IMR-90 (cell line): ENCODE results near the gene CNDP1. TPM values are rescaled to one million over a fixed set of nuclear protein-coding genes. Genes with fewer than 3 reads are reported as not detected.

Experiments used
- ATAC-seq: fragments of 200-7000 bp; cut with Tn5 transposase; 2 replicates; pipeline ENCODE4 v1.9.1; 2020; ENCODE audit warnings: low read depth, mild to moderate bottlenecking, moderate library complexity
- BruUV-seq: library from RNA; stranded (reverse); fragments of 400-500 nt; replicated peaks from 2 replicates; lab custom pipeline; 2021; lab: Mats Ljungman, UMichigan
- CTCF ChIA-PET: fragments of 300-600 bp; formaldehyde crosslinking; extraction: SDS; loops from one replicate; lab custom pipeline; 2021; ENCODE audit warnings: antibody characterized with exemption; lab: Yijun Ruan, JAX
- POLR2A ChIA-PET: fragments of 300-600 bp; sonication (Branson Sonifier 250); formaldehyde crosslinking; loops from one replicate; lab custom pipeline; 2022; ENCODE audit warnings: antibody characterized with exemption; ENCODE audit not compliant: unreplicated experiment; lab: Charles Lee
- DNase-seq: peaks from one replicate; pipeline ENCODE4 v3.0.0; 2013
- H2AFZ ChIP-seq: replicated peaks from 2 replicates; pipeline ENCODE3; 2013; ENCODE audit warnings: low read length, mild to moderate bottlenecking; ENCODE audit not compliant: poor library complexity
- H2AK5ac ChIP-seq: 2 replicates; pipeline ENCODE4 v1.6.1; 2013; ENCODE audit warnings: low read depth, low read length, inconsistent platforms
- H2AK9ac ChIP-seq: replicated peaks from 2 replicates; pipeline ENCODE3; 2013; ENCODE audit warnings: mild to moderate bottlenecking, low read depth, low read length, moderate library complexity; ENCODE audit not compliant: poor library complexity
- H2BK120ac ChIP-seq: 2 replicates; pipeline ENCODE4 v1.6.1; 2013; ENCODE audit warnings: low read depth, low read length, inconsistent platforms
- H2BK15ac ChIP-seq: 3 replicates; pipeline ENCODE4 v1.6.1; 2013; ENCODE audit warnings: low read depth, low read length, inconsistent platforms
- H2BK20ac ChIP-seq: 2 replicates; pipeline ENCODE4 v1.6.1; 2013; ENCODE audit warnings: low read depth, mild to moderate bottlenecking, inconsistent platforms, low read length, moderate library complexity
- H2BK5ac ChIP-seq: 2 replicates; pipeline ENCODE4 v1.6.1; 2013; ENCODE audit warnings: mild to moderate bottlenecking, low read depth, low read length, inconsistent platforms; ENCODE audit not compliant: poor library complexity, severe bottlenecking
- H3K14ac ChIP-seq: replicated peaks from 2 replicates; pipeline ENCODE4 v1.6.1; 2013; ENCODE audit warnings: low read depth, low read length, inconsistent platforms
- H3K18ac ChIP-seq: 2 replicates; pipeline ENCODE4 v1.6.1; 2013; ENCODE audit warnings: low read depth, low read length, control low read depth
- H3K23ac ChIP-seq: 2 replicates; pipeline ENCODE4 v1.6.1; 2013; ENCODE audit warnings: low read depth, low read length, inconsistent platforms
- H3K27ac ChIP-seq: 2 replicates; pipeline ENCODE4 v1.5.1; 2013; ENCODE audit warnings: mild to moderate bottlenecking, control low read depth, low read length; ENCODE audit not compliant: insufficient read depth
- H3K27me3 ChIP-seq: 2 replicates; pipeline ENCODE4 v1.6.1; 2013; ENCODE audit warnings: low read length; ENCODE audit not compliant: control insufficient read depth, insufficient read depth
- H3K36me3 ChIP-seq: 2 replicates; pipeline ENCODE4 v1.6.1; 2013; ENCODE audit warnings: low read length, mixed read lengths; ENCODE audit not compliant: control insufficient read depth, insufficient read depth
- H3K4ac ChIP-seq: 2 replicates; pipeline ENCODE4 v1.6.1; 2013; ENCODE audit warnings: low read depth, low read length, inconsistent platforms
- H3K4me1 ChIP-seq: 2 replicates; pipeline ENCODE4 v1.6.1; 2013; ENCODE audit warnings: low read length, mixed read lengths; ENCODE audit not compliant: control insufficient read depth, insufficient read depth
- H3K4me2 ChIP-seq: 2 replicates; pipeline ENCODE4 v1.6.1; 2013; ENCODE audit warnings: low read depth, mild to moderate bottlenecking, control low read depth, low read length, moderate library complexity
- H3K4me3 ChIP-seq: 2 replicates; pipeline ENCODE4 v1.5.1; 2013; ENCODE audit warnings: low read depth, mild to moderate bottlenecking, control low read depth, low read length, moderate library complexity; ENCODE audit not compliant: insufficient read depth
- H3K56ac ChIP-seq: 2 replicates; pipeline ENCODE4 v1.6.1; 2013; ENCODE audit warnings: low read length, inconsistent platforms; ENCODE audit not compliant: insufficient read depth; ENCODE audit errors: extremely low read depth
- H3K79me1 ChIP-seq, 2 experiments: 2 replicates each; pipeline ENCODE4 v1.6.1; 2013; ENCODE audit warnings: low read length in 2 of 2, inconsistent platforms in 1 of 2, low read depth in 1 of 2
- H3K9ac ChIP-seq: 2 replicates; pipeline ENCODE4 v1.6.1; 2013; ENCODE audit warnings: low read depth, low read length, control low read depth
- H3K9me1 ChIP-seq: 2 replicates; pipeline ENCODE4 v1.6.1; 2013; ENCODE audit warnings: low read length, inconsistent platforms; ENCODE audit not compliant: insufficient read depth
- H3K9me3 ChIP-seq: 2 replicates; pipeline ENCODE4 v1.6.1; 2013; ENCODE audit warnings: low read length; ENCODE audit not compliant: control insufficient read depth, insufficient read depth
- H4K20me1 ChIP-seq: 2 replicates; pipeline ENCODE4 v1.6.1; 2013; ENCODE audit warnings: low read length, inconsistent platforms; ENCODE audit not compliant: insufficient read depth
- H4K5ac ChIP-seq: 2 replicates; pipeline ENCODE4 v1.6.1; 2013; ENCODE audit warnings: mild to moderate bottlenecking, low read depth, low read length, control low read depth
- H4K8ac ChIP-seq, 2 experiments: 2 replicates each; pipeline ENCODE4 v1.6.1; 2013; ENCODE audit warnings: low read depth in 2 of 2, low read length in 2 of 2, control low read depth in 1 of 2, inconsistent platforms in 1 of 2
- H4K91ac ChIP-seq: 2 replicates; pipeline ENCODE4 v1.6.1; 2013; ENCODE audit warnings: low read depth, low read length, inconsistent platforms; ENCODE audit not compliant: insufficient read depth
- CHD1 ChIP-seq: IDR thresholded peaks from 2 replicates; pipeline ENCODE4 v1.6.1; 2012; ENCODE audit warnings: low read depth, low read length, improper control_type of control experiment
- FOS ChIP-seq: fragments of 150-350 bp; IDR thresholded peaks from 2 replicates; pipeline ENCODE4 v1.6.1; 2016; ENCODE audit warnings: low read depth, low read length
- MAFK ChIP-seq: IDR thresholded peaks from 2 replicates; pipeline ENCODE4 v1.6.1; 2012; ENCODE audit warnings: low read depth, low read length, improper control_type of control experiment
- MXI1 ChIP-seq: IDR thresholded peaks from 2 replicates; pipeline ENCODE4 v1.6.1; 2012; ENCODE audit warnings: low read depth, mild to moderate bottlenecking, low read length, moderate library complexity, borderline replicate concordance
- NFE2L2 ChIP-seq: fragments of 150-350 bp; IDR thresholded peaks from 2 replicates; pipeline ENCODE4 v1.6.1; 2016; ENCODE audit warnings: low read depth, mild to moderate bottlenecking, low read length
- POLR2A ChIP-seq: IDR thresholded peaks from 2 replicates; pipeline ENCODE4 v1.6.1; 2012; ENCODE audit warnings: mild to moderate bottlenecking, low read depth, low read length
- RAD21 ChIP-seq: IDR thresholded peaks from 2 replicates; pipeline ENCODE4 v1.6.1; 2012; ENCODE audit warnings: low read length, improper control_type of control experiment
- RCOR1 ChIP-seq: IDR thresholded peaks from 2 replicates; pipeline ENCODE4 v1.6.1; 2012; ENCODE audit warnings: mild to moderate bottlenecking, low read length, improper control_type of control experiment; ENCODE audit not compliant: insufficient replicate concordance
- SMC3 ChIP-seq: fragments of 150-350 bp; IDR thresholded peaks from 2 replicates; pipeline ENCODE4 v1.6.1; 2016; ENCODE audit warnings: low read depth, mild to moderate bottlenecking, antibody characterized with exemption, low read length, moderate library complexity
- dilution Hi-C: fragments of 300-500 bp; cut with HindIII; formaldehyde crosslinking; loops from one replicate; pipeline ENCODE4 v1.14.3; 2018; ENCODE audit warnings: low sequenced_read_pairs; ENCODE audit not compliant: unreplicated experiment
- in situ Hi-C: fragments of 300-500 bp; cut with MboI; formaldehyde crosslinking; loops from 3 replicates; pipeline ENCODE4 v1.14.3; 2019; ENCODE audit warnings: low sequenced_read_pairs, inconsistent platforms, mixed read lengths
- intact Hi-C: fragments of 100-400 bp; cut with micrococcal nuclease; formaldehyde crosslinking; loops from 2 replicates; pipeline ENCODE4 v1.10.0; 2022
- polyA plus RNA-seq, 3 experiments: library from polyadenylated mRNA; depleted of rRNA; stranded (reverse); fragments of >200 nt; gene quantifications; 2 replicates each; pipeline ENCODE4 v1.2.3, GENCODE V29; 2012; ENCODE audit warnings: low replicate concordance in 1 of 3
- total RNA-seq: library from RNA; depleted of rRNA; stranded (reverse); fragments of >200 nt; gene quantifications from 2 replicates; pipeline ENCODE4 v1.2.3, GENCODE V29; 2012
- TF ChIP-seq, protein P1 (sequence below): fragments of 150-350 bp; IDR thresholded peaks from 2 replicates; pipeline ENCODE4 v1.6.1; 2017; ENCODE audit warnings: mild to moderate bottlenecking, antibody characterized with exemption, low read length, low read depth
- TF ChIP-seq, protein P2 (sequence below): conservative IDR thresholded peaks from 2 replicates; pipeline ENCODE4 v1.5.1; 2012; ENCODE audit warnings: mild to moderate bottlenecking, low read depth, low read length, improper control_type of control experiment

Gene CNDP1
- total and polyA plus RNA-seq, 2 of the 4 experiments (the other 2 are of a cell fraction) = not detected

DNA sequence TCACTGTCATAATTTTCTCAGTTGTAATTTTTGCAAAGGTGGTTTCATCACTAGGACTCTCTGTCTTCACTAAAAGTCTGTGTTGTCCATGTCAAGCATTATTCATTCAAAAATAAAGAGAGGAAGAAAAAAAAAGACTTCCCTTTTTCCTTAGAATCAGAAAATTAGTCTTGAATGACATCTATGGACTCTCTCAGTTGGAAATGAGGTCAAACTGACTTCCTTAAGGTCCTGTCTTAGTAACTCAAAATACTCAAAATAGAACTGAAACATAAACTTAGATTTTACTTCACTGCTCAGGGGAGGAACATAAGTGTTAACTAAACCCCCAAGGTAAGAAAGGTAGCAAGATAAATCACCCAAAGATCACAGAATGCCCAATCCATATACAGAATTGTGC, 61.1 kb downstream of the CNDP1 start:
- H4K5ac ChIP-seq = no peak overlapping the region
- H3K4me3 ChIP-seq = no peak overlapping the region
- no TSS peak for BruUV-seq
- intact Hi-C loops (no loop called here), in situ Hi-C loops (no loop called here), dilution Hi-C loops (no loop called here)
- no peak overlapping the region for H3K56ac ChIP-seq
- ATAC-seq (no peak), DNase-seq (no peak)
- H2BK120ac ChIP-seq = no peak overlapping the region; the same call in 1 of the 2 replicates
- no peak overlapping the region for H2AK5ac ChIP-seq
- H3K9ac ChIP-seq = no peak overlapping the region
- ChIA-PET POLR2A (no interaction called here), CTCF (no interaction called here)
- no peaks in the 10 kb centered on the region for H3K9me1 ChIP-seq
- H2BK15ac ChIP-seq = no peak overlapping the region
- H4K91ac ChIP-seq = no peak overlapping the region
- H3K14ac ChIP-seq = no peak overlapping the region
- H3K27ac ChIP-seq = no peak overlapping the region
- H2BK5ac ChIP-seq = no peak overlapping the region
- no peak overlapping the region for H2AK9ac ChIP-seq
- no peak overlapping the region for H3K4me2 ChIP-seq
- H2BK20ac ChIP-seq = no peak overlapping the region
- TF ChIP-seq SMC3 = no peak
- TF ChIP-seq, protein P1, sequence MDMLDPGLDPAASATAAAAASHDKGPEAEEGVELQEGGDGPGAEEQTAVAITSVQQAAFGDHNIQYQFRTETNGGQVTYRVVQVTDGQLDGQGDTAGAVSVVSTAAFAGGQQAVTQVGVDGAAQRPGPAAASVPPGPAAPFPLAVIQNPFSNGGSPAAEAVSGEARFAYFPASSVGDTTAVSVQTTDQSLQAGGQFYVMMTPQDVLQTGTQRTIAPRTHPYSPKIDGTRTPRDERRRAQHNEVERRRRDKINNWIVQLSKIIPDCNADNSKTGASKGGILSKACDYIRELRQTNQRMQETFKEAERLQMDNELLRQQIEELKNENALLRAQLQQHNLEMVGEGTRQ = no peak
- no peak for TF ChIP-seq POLR2A
- no peak for TF ChIP-seq NFE2L2
- no peak for TF ChIP-seq FOS
- TF ChIP-seq MXI1 = no peak
- TF ChIP-seq, protein P2, sequence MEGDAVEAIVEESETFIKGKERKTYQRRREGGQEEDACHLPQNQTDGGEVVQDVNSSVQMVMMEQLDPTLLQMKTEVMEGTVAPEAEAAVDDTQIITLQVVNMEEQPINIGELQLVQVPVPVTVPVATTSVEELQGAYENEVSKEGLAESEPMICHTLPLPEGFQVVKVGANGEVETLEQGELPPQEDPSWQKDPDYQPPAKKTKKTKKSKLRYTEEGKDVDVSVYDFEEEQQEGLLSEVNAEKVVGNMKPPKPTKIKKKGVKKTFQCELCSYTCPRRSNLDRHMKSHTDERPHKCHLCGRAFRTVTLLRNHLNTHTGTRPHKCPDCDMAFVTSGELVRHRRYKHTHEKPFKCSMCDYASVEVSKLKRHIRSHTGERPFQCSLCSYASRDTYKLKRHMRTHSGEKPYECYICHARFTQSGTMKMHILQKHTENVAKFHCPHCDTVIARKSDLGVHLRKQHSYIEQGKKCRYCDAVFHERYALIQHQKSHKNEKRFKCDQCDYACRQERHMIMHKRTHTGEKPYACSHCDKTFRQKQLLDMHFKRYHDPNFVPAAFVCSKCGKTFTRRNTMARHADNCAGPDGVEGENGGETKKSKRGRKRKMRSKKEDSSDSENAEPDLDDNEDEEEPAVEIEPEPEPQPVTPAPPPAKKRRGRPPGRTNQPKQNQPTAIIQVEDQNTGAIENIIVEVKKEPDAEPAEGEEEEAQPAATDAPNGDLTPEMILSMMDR = no peak
- no peak for TF ChIP-seq MAFK
- no peak for TF ChIP-seq CHD1
- TF ChIP-seq RCOR1 = no peak
- TF ChIP-seq RAD21 = no peak
- peaks cover 19 to 47% of the 10 kb centered on the region in 2 experiments for H3K79me1 ChIP-seq
- H4K8ac ChIP-seq = no peak overlapping the region
- H2AFZ ChIP-seq = no peak overlapping the region
- no peak overlapping the region for H3K4ac ChIP-seq
- H3K4me1 ChIP-seq = peaks cover 5% of the 10 kb centered on the region
- no peaks in the 10 kb centered on the region for H3K9me3 ChIP-seq
- no peaks in the 10 kb centered on the region; the same call in 1 of the 2 replicates for H3K36me3 ChIP-seq
- no peaks in the 10 kb centered on the region for H4K20me1 ChIP-seq
- no peak overlapping the region for H3K23ac ChIP-seq
- no peaks in the 10 kb centered on the region for H3K27me3 ChIP-seq
- no peak overlapping the region for H3K18ac ChIP-seq
